ENCODE measurements around the gene GJA1. TPM values are rescaled to one million over a fixed set of nuclear protein-coding genes. Genes with fewer than 3 reads are reported as not detected.

Gene GJA1
- total and polyA plus RNA-seq, 2 of the 8 experiments (the other 6 are each of a cell fraction or from before 2014, with no cell fraction given), result 468 to 795 TPM

- no peak overlapping the region for H3K14ac ChIP-seq (ENCODE audit: insufficient read length)
- H3K4me3 ChIP-seq (ENCODE audit: extremely low read depth in 1 of 4, insufficient read depth in 2 of 4, low read depth in 3 of 4, low read length in 4 of 4), result no peak overlapping the region
- 91% methylated on average over 5 of the region's 5 CpGs; no CpG with 5 or more reads in 1 of the 2 experiments for WGBS, 2 experiments (ENCODE audit: extremely low coverage in 1 of 2, insufficient coverage in 1 of 2, insufficient read length in 1 of 2, insufficient replicate concordance in 2 of 2, low coverage in 1 of 2, low lambda C conversion rate in 2 of 2, missing lambda C conversion rate in 1 of 2)
- H2BK120ac ChIP-seq (replicated peaks; ENCODE audit: low read depth, low read length), result no peak overlapping the region
- no peak overlapping the region for H2BK15ac ChIP-seq (ENCODE audit: low read length)
- no peak overlapping the region for H4K91ac ChIP-seq (replicated peaks; ENCODE audit: insufficient read length, low read length)
- H3K23ac ChIP-seq (ENCODE audit: insufficient read length), result no peak overlapping the region
- no peak overlapping the region for H3K18ac ChIP-seq (ENCODE audit: extremely low read depth, low read length)
- H3K79me1 ChIP-seq (ENCODE audit: low read depth, low read length), result no peaks in the 10 kb centered on the region
- no peaks in the 10 kb centered on the region for H3K23me2 ChIP-seq (ENCODE audit: low read depth, low read length)
- H4K20me1 ChIP-seq (replicated peaks in 1 of 2; ENCODE audit: control insufficient read depth in 1 of 2, insufficient read depth in 2 of 2, low read length in 2 of 2), result no peaks in the 10 kb centered on the region
- H3K56ac ChIP-seq (replicated peaks; ENCODE audit: insufficient read length, low read depth, low read length), result no peak overlapping the region
- no peaks in the 10 kb centered on the region for H3K9me3 ChIP-seq (ENCODE audit: insufficient read depth in 2 of 2, low read depth in 1 of 2, low read length in 1 of 2)
- no peak overlapping the region for H3K9ac ChIP-seq (replicated peaks in 1 of 4; ENCODE audit: extremely low read depth in 1 of 4, low read depth in 3 of 4, low read length in 3 of 4)
- H4K5ac ChIP-seq (ENCODE audit: insufficient read length, low read depth, low read length), result no peak overlapping the region
- H4K8ac ChIP-seq (ENCODE audit: extremely low read depth, insufficient read depth, low read length), result no peak overlapping the region
- DNase-seq (ENCODE audit: low read depth in 1 of 2, low spot score in 2 of 2) (no peak), FAIRE-seq (no peak)
- no peak overlapping the region for H2BK20ac ChIP-seq (ENCODE audit: low read length)
- POLR2A ChIA-PET (ENCODE audit: partially characterized antibody), result interaction anchor here (0.6 kb wide), 1 partner anchor 9 kb away, joined by 3 read pairs; no protein-coding TSS in a partner anchor
- TF ChIP-seq PHF8 (conservative IDR thresholded peaks at IDR 0.05; ENCODE audit: low read depth, low read length), result no peak
- H3K36me3 ChIP-seq (ENCODE audit: control insufficient read depth in 2 of 4, insufficient read depth in 4 of 4, low read length in 3 of 4), result no peaks in the 10 kb centered on the region
- H2AK5ac ChIP-seq (ENCODE audit: low read depth, low read length), result no peak overlapping the region
- CTCF ChIA-PET (ENCODE audit: partially characterized antibody), result interaction anchor here (0.7 kb wide), 1 partner anchor 11 kb away, joined by 4 read pairs; no protein-coding TSS in a partner anchor
- no peak overlapping the region for H2BK5ac ChIP-seq (ENCODE audit: low read depth, low read length)
- H2AFZ ChIP-seq (ENCODE audit: low read length), result no peak overlapping the region
- no peak overlapping the region for H2BK12ac ChIP-seq (ENCODE audit: low read depth, low read length)
- no peaks in the 10 kb centered on the region for H3K4me1 ChIP-seq (replicated peaks in 1 of 4; ENCODE audit: control insufficient read depth in 3 of 4, insufficient read depth in 4 of 4, low read length in 3 of 4)
- H3K27me3 ChIP-seq (replicated peaks in 1 of 4; ENCODE audit: control insufficient read depth in 3 of 4, extremely low read depth in 1 of 4, insufficient read depth in 3 of 4, low read length in 3 of 4), result no peaks in the 10 kb centered on the region
- no peak overlapping the region for H3K4ac ChIP-seq (replicated peaks; ENCODE audit: insufficient read length, low read depth, low read length)
- H3K79me2 ChIP-seq (ENCODE audit: control insufficient read depth in 1 of 2, insufficient read depth in 2 of 2, low read length in 2 of 2), result no peaks in the 10 kb centered on the region
- no peak overlapping the region for H3K27ac ChIP-seq (ENCODE audit: low read depth, low read length)
- no peak overlapping the region for H3K4me2 ChIP-seq (ENCODE audit: insufficient read depth in 1 of 2, low read depth in 2 of 2, low read length in 2 of 2)
Measured at GRCh38 chr6:121497970-121498375, 62.5 kb downstream of the GJA1 start.
